Measurements from ENCODE around the gene ITGB7. TPM values are rescaled to one million over a fixed set of nuclear protein-coding genes. Genes with fewer than 3 reads are reported as not detected.

The ITGB7 gene
- total and polyA plus RNA-seq, 9 of the 15 experiments (the other 6 are each of a cell fraction or from before 2014, with no cell fraction given): 0.06 to 2.0 (median 0.67) TPM

- TF ChIP-seq RNF219 (CRISPR knock-in tag; IDR thresholded peaks at IDR 0.05): no peak
- TF ChIP-seq PYGO2 (tag; IDR thresholded peaks at IDR 0.05): no peak
- 0 out of 2 replicates have a peak, but pooled peaks have one; percentile 19 for TF ChIP-seq ZNF592 (IDR thresholded peaks at IDR 0.05)
- TF ChIP-seq, protein P1, sequence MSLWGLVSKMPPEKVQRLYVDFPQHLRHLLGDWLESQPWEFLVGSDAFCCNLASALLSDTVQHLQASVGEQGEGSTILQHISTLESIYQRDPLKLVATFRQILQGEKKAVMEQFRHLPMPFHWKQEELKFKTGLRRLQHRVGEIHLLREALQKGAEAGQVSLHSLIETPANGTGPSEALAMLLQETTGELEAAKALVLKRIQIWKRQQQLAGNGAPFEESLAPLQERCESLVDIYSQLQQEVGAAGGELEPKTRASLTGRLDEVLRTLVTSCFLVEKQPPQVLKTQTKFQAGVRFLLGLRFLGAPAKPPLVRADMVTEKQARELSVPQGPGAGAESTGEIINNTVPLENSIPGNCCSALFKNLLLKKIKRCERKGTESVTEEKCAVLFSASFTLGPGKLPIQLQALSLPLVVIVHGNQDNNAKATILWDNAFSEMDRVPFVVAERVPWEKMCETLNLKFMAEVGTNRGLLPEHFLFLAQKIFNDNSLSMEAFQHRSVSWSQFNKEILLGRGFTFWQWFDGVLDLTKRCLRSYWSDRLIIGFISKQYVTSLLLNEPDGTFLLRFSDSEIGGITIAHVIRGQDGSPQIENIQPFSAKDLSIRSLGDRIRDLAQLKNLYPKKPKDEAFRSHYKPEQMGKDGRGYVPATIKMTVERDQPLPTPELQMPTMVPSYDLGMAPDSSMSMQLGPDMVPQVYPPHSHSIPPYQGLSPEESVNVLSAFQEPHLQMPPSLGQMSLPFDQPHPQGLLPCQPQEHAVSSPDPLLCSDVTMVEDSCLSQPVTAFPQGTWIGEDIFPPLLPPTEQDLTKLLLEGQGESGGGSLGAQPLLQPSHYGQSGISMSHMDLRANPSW (CRISPR knock-in tag; IDR thresholded peaks at IDR 0.05): no peak
- TF ChIP-seq POLR2A (conservative IDR thresholded peaks at IDR 0.05): 0 out of 2 replicates have a peak, but pooled peaks have one; percentile 33
- TF ChIP-seq ZNF175 (CRISPR knock-in tag; IDR thresholded peaks at IDR 0.05; ENCODE audit: low read depth): no peak
- TF ChIP-seq RBM34 (IDR thresholded peaks at IDR 0.05; ENCODE audit: borderline replicate concordance, insufficient read depth, low read length): no peak
- no peak for TF ChIP-seq SRSF7 (optimal IDR thresholded peaks at IDR 0.05; ENCODE audit: low read depth, low read length)
- no peak for TF ChIP-seq GATAD2A (IDR thresholded peaks at IDR 0.05)
- TF ChIP-seq, protein P2, sequence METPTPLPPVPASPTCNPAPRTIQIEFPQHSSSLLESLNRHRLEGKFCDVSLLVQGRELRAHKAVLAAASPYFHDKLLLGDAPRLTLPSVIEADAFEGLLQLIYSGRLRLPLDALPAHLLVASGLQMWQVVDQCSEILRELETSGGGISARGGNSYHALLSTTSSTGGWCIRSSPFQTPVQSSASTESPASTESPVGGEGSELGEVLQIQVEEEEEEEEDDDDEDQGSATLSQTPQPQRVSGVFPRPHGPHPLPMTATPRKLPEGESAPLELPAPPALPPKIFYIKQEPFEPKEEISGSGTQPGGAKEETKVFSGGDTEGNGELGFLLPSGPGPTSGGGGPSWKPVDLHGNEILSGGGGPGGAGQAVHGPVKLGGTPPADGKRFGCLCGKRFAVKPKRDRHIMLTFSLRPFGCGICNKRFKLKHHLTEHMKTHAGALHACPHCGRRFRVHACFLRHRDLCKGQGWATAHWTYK (CRISPR knock-in tag; IDR thresholded peaks at IDR 0.05): no peak
- no peak for TF ChIP-seq ARID3A (IDR thresholded peaks at IDR 0.05; ENCODE audit: borderline replicate concordance, low read depth, low read length)
- TF ChIP-seq HCFC1 (IDR thresholded peaks at IDR 0.05; ENCODE audit: low read depth, low read length): no peak
- TF ChIP-seq ZFP30 (CRISPR knock-in tag; IDR thresholded peaks at IDR 0.05; ENCODE audit: borderline replicate concordance): no peak
- no peak for TF ChIP-seq ZNF311 (CRISPR knock-in tag; IDR thresholded peaks at IDR 0.05)
These were observed 6.4 kb downstream of the ITGB7 start (continued) for GRCh38 chr12:53200458-53201176.
